Measurements from ENCODE around the gene NTNG1.
"Not testable (repeated sequence)": the region's sequence is repeated elsewhere in the genome, so short reads cannot be mapped to it uniquely, and the experiment has no call there.

NTNG1 gene

GRCh38 chr1:107151295-107151694, 10.5 kb downstream of the NTNG1 start:
- H3K27ac Mint-ChIP-seq (ENCODE audit: low read depth): no peak overlapping the region
- H3K4me1 Mint-ChIP-seq: no peaks in the 10 kb centered on the region
- no peak overlapping the region for H3K4me3 Mint-ChIP-seq
- no peak for ATAC-seq (replicated peaks; ENCODE audit: extremely low read depth, poor library complexity, severe bottlenecking)
- peaks cover 14% of the 10 kb centered on the region for H3K27me3 Mint-ChIP-seq
- DNase-seq (ENCODE audit: low spot score in 2 of 2): no peak
- H3K36me3 Mint-ChIP-seq (ENCODE audit: insufficient read depth): no peaks in the 10 kb centered on the region
- peaks cover 4% of the 10 kb centered on the region for H3K9me3 Mint-ChIP-seq

DNA sequence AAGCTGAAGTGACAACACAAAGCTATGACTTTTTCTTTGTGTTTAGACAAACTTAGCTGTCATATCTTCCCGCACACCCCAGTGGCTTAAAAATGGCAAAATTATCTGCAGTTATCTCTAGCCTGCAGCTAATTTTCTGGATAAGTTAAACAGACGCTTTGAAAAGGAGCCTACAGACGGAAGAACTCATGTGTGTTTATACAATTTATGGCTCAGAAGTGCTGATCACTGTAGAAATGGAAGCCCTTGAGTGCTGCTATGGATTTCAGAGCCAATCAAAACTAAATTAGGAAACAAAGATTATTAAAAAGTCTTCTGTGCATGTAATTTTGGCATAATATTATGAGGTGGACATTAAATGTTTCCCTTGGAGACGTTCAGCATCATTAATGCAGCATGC, 11.6 kb downstream of the NTNG1 start:
- no peak overlapping the region for H3K27ac Mint-ChIP-seq (ENCODE audit: low read depth)
- ATAC-seq (replicated peaks; ENCODE audit: extremely low read depth, poor library complexity, severe bottlenecking) (no peak), DNase-seq (ENCODE audit: low spot score in 2 of 2) (no peak)
- H3K36me3 Mint-ChIP-seq (ENCODE audit: insufficient read depth): no peaks in the 10 kb centered on the region
- peaks cover 4% of the 10 kb centered on the region for H3K9me3 Mint-ChIP-seq
- no peak overlapping the region for H3K4me3 Mint-ChIP-seq
- no peaks in the 10 kb centered on the region for H3K4me1 Mint-ChIP-seq
- peaks cover 12% of the 10 kb centered on the region for H3K27me3 Mint-ChIP-seq

DNA sequence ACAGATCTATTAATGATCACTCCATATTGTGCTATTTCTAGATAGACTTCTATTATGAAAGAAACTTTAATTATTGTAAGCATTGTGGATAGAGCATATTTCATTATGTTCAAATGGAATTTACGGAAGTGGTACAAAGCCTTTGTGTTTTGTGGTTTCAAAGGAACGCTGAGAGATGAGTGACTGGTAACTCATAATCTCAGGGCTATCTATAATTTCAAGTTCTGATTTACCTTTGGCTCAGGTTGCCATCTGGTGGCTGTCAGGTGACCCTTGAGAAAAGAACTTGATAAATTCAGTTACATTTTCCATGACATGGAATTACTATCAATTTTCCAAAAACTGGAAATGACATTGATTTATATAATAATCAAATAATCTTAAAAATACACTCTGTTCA, 12.2 kb downstream of the NTNG1 start:
- Mint-ChIP-seq H3K36me3 (ENCODE audit: insufficient read depth) (no peaks in the 10 kb centered on the region), H3K27ac (ENCODE audit: low read depth) (no peak overlapping the region)
- no peak for DNase-seq (ENCODE audit: low spot score in 2 of 2)

DNA sequence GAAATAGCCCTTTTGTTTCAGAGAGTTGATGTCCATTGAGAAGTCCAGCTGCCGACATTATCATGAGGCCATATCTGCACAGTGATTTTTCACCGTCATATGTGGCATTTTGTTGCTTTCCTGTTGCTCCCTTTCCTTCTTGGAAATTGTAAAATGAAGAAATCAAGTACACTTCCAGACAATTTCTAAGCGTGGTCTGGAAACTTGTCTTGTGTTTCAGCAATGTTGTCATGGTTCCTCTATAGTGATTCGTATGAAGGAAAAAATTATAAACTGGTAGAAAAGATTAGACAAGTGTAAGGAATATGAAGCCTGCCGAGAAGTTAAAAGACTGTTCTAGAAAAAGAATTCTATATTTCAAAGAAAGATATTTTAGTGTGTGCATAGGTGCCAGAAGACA, 17.7 kb downstream of the NTNG1 start:
- Mint-ChIP-seq H3K27me3 (peaks cover 9% of the 10 kb centered on the region), H3K27ac (ENCODE audit: low read depth) (no peak overlapping the region), H3K9me3 (peaks cover 4% of the 10 kb centered on the region), H3K4me1 (no peaks in the 10 kb centered on the region), H3K4me3 (no peak overlapping the region), H3K36me3 (ENCODE audit: insufficient read depth) (no peaks in the 10 kb centered on the region)
- DNase-seq (ENCODE audit: low spot score in 2 of 2) (no peak), ATAC-seq (replicated peaks; ENCODE audit: extremely low read depth, poor library complexity, severe bottlenecking) (no peak)

More for the DNA sequence above, 12.2 kb downstream of the NTNG1 start:
- no peak for ATAC-seq (replicated peaks; ENCODE audit: extremely low read depth, poor library complexity, severe bottlenecking)
- no peak overlapping the region for H3K4me3 Mint-ChIP-seq
- H3K27me3 Mint-ChIP-seq: peaks cover 12% of the 10 kb centered on the region
- H3K9me3 Mint-ChIP-seq: peaks cover 4% of the 10 kb centered on the region
- H3K4me1 Mint-ChIP-seq: no peaks in the 10 kb centered on the region

GRCh38 chr1:107158991-107159390, 18.2 kb downstream of the NTNG1 start:
- Mint-ChIP-seq H3K9me3 (no peaks in the 10 kb centered on the region), H3K4me1 (no peaks in the 10 kb centered on the region), H3K4me3 (no peak overlapping the region), H3K36me3 (ENCODE audit: insufficient read depth) (no peaks in the 10 kb centered on the region), H3K27me3 (peaks cover 4% of the 10 kb centered on the region), H3K27ac (ENCODE audit: low read depth) (no peak overlapping the region)
- ATAC-seq (replicated peaks; ENCODE audit: extremely low read depth, poor library complexity, severe bottlenecking) (no peak), DNase-seq (ENCODE audit: low spot score in 2 of 2) (no peak)

- H3K36me3 Mint-ChIP-seq (ENCODE audit: insufficient read depth): no peaks in the 10 kb centered on the region
- ATAC-seq (replicated peaks; ENCODE audit: extremely low read depth, poor library complexity, severe bottlenecking): no peak
- no peaks in the 10 kb centered on the region for H3K4me1 Mint-ChIP-seq
- no peak overlapping the region for H3K4me3 Mint-ChIP-seq
- no peaks in the 10 kb centered on the region for H3K27me3 Mint-ChIP-seq
- no peak for DNase-seq (ENCODE audit: low spot score in 2 of 2)
- H3K27ac Mint-ChIP-seq (ENCODE audit: low read depth): no peak overlapping the region
- H3K9me3 Mint-ChIP-seq: no peaks in the 10 kb centered on the region
Observed at GRCh38 chr1:107162745-107163144, 21.9 kb downstream of the NTNG1 start.

DNA sequence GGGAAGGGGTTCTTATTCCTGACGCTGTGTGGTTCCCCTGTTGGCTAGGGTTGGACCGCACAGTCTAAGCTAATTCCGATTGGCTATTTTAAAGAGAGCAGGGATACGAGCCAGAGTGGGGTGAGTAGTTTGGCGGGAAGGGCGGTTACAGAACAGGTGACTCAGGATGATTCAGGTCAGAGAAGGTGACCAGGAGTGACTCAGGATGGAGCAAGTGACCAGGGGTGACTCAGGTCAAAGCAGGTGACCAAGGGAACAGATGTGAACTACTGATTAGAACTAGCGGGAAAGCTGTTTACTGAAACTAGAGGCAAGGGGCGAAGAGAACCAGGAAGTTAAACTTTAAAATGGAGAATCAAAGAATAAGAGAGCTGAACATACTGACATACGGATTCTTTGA, 24.1 kb downstream of the NTNG1 start:
- not testable (repeated sequence) for DNase-seq (ENCODE audit: low spot score in 2 of 2); H3K27ac Mint-ChIP-seq (ENCODE audit: low read depth); H3K27me3 Mint-ChIP-seq; ATAC-seq (replicated peaks; ENCODE audit: extremely low read depth, poor library complexity, severe bottlenecking); H3K9me3 Mint-ChIP-seq; H3K4me1 Mint-ChIP-seq; H3K4me3 Mint-ChIP-seq; H3K36me3 Mint-ChIP-seq (ENCODE audit: insufficient read depth)

DNA sequence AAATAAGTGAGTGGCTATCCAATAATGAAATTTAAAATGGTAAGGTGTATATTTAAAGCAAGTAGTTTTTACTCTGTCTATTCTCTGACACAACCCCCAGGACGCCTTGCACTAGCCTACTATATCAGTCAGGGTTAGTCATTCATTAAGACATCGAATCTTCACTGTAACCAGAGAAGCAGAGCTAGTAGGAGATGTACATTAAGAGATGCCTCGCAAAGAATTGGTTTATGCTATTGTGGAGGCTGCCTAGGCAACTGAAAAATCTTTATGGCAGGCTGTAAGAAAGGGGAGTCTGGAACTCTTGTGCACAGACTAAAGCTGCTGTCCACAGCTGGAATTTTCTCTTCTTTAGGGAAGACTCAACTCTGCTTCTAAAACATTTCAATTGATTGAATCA, 28.8 kb downstream of the NTNG1 start:
- no peak for DNase-seq (ENCODE audit: low spot score in 2 of 2)
- Mint-ChIP-seq H3K9me3 (peaks cover 6% of the 10 kb centered on the region), H3K27me3 (peaks cover 9% of the 10 kb centered on the region), H3K36me3 (ENCODE audit: insufficient read depth) (no peaks in the 10 kb centered on the region), H3K27ac (ENCODE audit: low read depth) (no peak overlapping the region), H3K4me3 (no peak overlapping the region), H3K4me1 (no peaks in the 10 kb centered on the region)
- ATAC-seq (replicated peaks; ENCODE audit: extremely low read depth, poor library complexity, severe bottlenecking): no peak

- H3K27me3 Mint-ChIP-seq: peaks cover 10% of the 10 kb centered on the region
- H3K4me3 Mint-ChIP-seq: no peak overlapping the region
- DNase-seq (ENCODE audit: low spot score in 2 of 2) (no peak), ATAC-seq (replicated peaks; ENCODE audit: extremely low read depth, poor library complexity, severe bottlenecking) (no peak)
- no peaks in the 10 kb centered on the region for H3K4me1 Mint-ChIP-seq
- no peak overlapping the region for H3K27ac Mint-ChIP-seq (ENCODE audit: low read depth)
- H3K9me3 Mint-ChIP-seq: peaks cover 6% of the 10 kb centered on the region
- no peaks in the 10 kb centered on the region for H3K36me3 Mint-ChIP-seq (ENCODE audit: insufficient read depth)
Observed at GRCh38 chr1:107171333-107171732, 30.5 kb downstream of the NTNG1 start.

DNA sequence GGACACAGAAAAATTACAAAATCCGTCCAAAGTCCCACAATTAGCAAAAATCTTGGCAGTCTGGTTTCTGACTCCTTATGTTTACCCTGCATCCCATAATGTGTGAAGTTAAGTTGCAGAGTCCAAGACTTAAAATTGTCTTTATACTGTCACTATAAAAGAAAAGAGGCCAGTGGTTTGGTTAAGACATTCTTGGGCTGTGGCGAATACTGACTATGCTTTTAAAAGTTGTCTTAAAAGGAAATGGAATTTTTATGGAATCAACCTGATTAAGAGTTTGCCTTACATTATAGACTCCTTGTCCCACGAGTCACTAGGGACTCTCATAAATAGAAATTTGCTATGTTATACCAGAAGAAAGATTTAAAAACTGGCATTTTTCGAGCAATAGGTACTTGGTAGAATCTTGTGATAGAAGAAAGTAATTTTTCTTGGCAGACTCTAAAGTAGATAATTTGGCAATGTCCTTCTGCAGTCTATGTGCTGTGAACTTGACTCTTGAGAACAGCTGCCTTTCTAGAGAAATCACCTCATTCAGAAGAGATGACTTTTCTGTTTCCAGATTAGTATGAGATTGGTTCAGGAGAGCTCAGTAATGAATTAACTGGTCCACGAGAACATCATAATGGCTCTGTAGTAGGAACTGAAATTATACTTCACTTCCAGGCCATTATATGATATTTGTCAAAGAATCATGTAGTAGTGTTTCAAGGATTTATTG, 31.8 kb downstream of the NTNG1 start:
- Mint-ChIP-seq H3K9me3 (peaks cover 6% of the 10 kb centered on the region), H3K27ac (ENCODE audit: low read depth) (no peak overlapping the region), H3K4me3 (no peak overlapping the region), H3K4me1 (no peaks in the 10 kb centered on the region), H3K36me3 (ENCODE audit: insufficient read depth) (no peaks in the 10 kb centered on the region), H3K27me3 (peaks cover 18% of the 10 kb centered on the region)
- ATAC-seq (replicated peaks; ENCODE audit: extremely low read depth, poor library complexity, severe bottlenecking): no peak
- no peak for DNase-seq (ENCODE audit: low spot score in 2 of 2)

- H3K4me3 Mint-ChIP-seq: no peak overlapping the region
- H3K36me3 Mint-ChIP-seq (ENCODE audit: insufficient read depth): no peaks in the 10 kb centered on the region
- DNase-seq (ENCODE audit: low spot score in 2 of 2) (no peak), ATAC-seq (replicated peaks; ENCODE audit: extremely low read depth, poor library complexity, severe bottlenecking) (no peak)
- no peak overlapping the region for H3K27ac Mint-ChIP-seq (ENCODE audit: low read depth)
- peaks cover 29% of the 10 kb centered on the region for H3K27me3 Mint-ChIP-seq
- no peaks in the 10 kb centered on the region for H3K4me1 Mint-ChIP-seq
- peaks cover 6% of the 10 kb centered on the region for H3K9me3 Mint-ChIP-seq
Observed at GRCh38 chr1:107175102-107175909, 34.5 kb downstream of the NTNG1 start.

- peaks cover 25% of the 10 kb centered on the region for H3K27me3 Mint-ChIP-seq
- no peaks in the 10 kb centered on the region for H3K9me3 Mint-ChIP-seq
- no peaks in the 10 kb centered on the region for H3K4me1 Mint-ChIP-seq
- no peak overlapping the region for H3K4me3 Mint-ChIP-seq
- ATAC-seq (replicated peaks; ENCODE audit: extremely low read depth, poor library complexity, severe bottlenecking) (no peak), DNase-seq (ENCODE audit: low spot score in 2 of 2) (no peak)
- no peaks in the 10 kb centered on the region for H3K36me3 Mint-ChIP-seq (ENCODE audit: insufficient read depth)
- no peak overlapping the region for H3K27ac Mint-ChIP-seq (ENCODE audit: low read depth)
Observed at GRCh38 chr1:107181253-107181969, 40.6 kb downstream of the NTNG1 start.
